GM12874 (cell line): Measurements from ENCODE around the gene TET3.

ENCODE experiments used
- CTCF ChIP-seq: IDR thresholded peaks from 2 replicates; pipeline ENCODE4 v1.5.1; 2011; ENCODE audit warnings: low read depth, mild to moderate bottlenecking, control low read depth, low read length, moderate library complexity; ENCODE audit not compliant: insufficient read depth

TET3 gene

GRCh38 chr2:73944714-73945113, 40.0 kb upstream of the TET3 start:
- no peak for TF ChIP-seq CTCF

GRCh38 chr2:73946215-73946614, 38.5 kb upstream of the TET3 start:
- TF ChIP-seq CTCF, result no peak

GRCh38 chr2:73946666-73947065, 38.0 kb upstream of the TET3 start:
- no peak for TF ChIP-seq CTCF

DNA sequence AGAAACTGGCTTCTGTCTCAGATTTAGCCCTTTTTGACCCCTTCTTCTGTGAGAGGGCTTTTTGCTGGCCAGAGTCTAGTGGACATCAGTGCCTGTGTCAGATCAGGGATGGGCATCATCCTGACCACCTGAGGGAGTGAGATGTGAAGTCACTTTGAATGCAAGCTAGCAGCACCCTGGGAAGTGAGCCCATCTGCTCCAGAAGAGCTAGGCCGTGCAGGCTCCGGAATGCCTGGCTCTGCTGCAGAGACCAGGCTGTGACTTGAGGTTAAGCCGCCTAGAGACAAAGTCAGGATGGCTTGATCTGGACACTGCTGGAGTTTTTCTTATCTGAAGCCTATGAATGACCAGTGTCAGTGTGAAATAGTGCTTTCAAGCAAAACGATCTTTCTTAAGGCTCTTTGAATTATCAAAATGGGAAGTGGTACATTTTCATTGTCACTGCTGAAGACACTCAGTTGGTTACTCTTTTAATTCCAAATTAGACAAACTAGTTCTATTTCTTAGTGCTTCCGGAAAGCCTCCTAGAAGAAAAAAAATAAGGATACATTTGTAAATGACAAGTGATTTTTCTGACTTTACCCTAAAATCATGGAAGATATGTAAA, 37.2 kb upstream of the TET3 start:
- TF ChIP-seq CTCF, result no peak

DNA sequence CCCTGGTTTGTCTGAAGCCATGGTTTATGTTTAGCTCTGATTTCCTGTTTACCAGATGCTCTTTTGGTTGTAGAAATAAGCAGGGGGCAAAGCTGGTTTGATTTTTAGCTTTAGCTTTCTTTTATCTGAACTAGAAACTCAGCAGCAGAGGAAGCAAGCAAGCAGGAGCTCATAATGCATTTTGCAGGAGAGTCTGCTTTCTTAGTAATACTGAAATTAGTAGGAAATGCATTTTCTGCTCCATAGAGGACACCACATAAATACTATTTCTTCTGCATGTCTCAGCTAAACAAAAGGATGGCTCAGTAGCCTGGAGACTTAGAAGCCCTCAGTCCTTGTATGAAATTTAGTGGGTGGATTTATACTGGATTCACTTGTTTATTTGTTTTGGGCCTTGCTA, 34.9 kb upstream of the TET3 start:
- TF ChIP-seq CTCF, result no peak

GRCh38 chr2:73952499-73953446, 31.9 kb upstream of the TET3 start:
- TF ChIP-seq CTCF, result no peak

DNA sequence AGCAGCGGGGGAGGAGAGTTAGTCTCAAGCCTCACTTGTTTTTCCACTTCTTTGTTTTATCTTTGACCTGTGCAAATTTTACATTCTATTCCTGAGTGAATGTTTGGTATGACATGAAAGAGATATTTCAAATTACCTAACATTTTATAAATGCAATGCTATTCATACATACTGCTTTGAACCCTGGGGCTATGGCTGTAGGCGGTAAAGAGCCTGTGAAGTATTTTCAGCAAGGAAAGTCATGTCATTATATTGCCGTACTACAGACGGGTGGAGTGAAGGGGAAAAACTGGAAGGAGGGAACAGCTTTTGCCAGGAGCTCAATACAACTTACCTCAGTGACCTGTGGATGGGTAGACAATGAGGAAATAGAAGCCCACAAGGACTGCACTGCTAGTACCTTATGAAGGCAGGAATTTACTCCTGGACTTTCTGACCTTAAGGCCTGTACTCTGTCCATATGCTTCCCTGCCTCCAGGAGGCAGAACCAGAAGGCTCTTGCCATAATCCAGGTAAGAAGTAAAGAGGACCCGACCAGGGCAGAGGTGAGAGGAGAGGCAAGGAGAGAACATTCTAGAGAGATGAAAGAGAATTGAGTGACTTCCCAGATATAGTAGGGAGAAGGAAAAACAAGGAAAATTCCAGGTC, 28.4 kb upstream of the TET3 start:
- no peak for TF ChIP-seq CTCF
